GM12873 (cell line): ENCODE data around the gene TBC1D7.

Experiments used
- TF ChIP-seq, protein P1 (sequence below): IDR thresholded peaks from 2 replicates; pipeline ENCODE4 v1.5.1; 2012; ENCODE audit warnings: low read depth, mild to moderate bottlenecking, moderate library complexity, low read length, control low read depth; ENCODE audit not compliant: insufficient read depth; ENCODE audit errors: missing control alignments

Gene TBC1D7

DNA sequence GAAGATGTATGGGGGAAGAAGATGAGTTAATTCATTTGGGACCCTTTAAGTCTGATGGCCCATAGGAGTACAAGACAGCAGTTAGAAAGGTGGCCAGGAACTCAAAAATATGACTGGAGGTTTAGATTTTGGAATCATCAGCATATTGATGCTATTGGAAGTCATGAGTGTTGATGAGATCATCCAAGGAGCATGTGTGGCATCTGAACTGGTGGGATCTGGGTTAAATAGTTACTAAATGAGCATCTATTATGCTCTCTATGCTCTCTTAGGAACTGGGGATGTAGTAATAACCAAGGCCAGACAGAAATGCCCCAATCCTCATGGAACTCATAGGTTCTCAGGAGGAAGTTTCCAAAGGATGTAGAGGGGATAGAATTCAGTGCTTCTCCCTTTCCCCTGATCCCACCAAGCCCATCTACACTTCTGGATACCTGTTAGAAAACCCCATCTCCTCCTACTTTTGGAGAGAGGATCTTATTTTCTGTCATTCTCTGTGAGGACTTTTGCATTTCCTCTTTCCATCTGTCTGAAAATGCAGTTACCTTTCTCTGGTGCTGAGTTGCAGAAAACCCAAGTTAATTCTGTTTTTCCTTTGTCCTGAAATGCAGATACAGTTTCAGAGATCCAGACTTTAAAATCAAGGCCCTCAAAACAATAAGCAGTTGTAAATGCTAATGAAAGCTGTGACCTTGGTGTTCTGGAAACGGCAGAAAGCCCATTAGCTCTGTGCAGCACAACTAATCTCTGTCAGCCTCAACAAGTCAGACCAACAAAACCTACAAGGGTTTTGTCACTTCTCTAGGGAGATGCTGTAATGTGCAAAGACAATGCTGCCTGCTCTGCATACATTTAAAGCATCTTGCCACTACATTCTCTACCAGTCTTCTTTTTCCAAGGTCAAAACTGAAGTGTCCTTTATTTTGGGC is 65.8 kb downstream of the TBC1D7 start:
- TF ChIP-seq, protein P1, sequence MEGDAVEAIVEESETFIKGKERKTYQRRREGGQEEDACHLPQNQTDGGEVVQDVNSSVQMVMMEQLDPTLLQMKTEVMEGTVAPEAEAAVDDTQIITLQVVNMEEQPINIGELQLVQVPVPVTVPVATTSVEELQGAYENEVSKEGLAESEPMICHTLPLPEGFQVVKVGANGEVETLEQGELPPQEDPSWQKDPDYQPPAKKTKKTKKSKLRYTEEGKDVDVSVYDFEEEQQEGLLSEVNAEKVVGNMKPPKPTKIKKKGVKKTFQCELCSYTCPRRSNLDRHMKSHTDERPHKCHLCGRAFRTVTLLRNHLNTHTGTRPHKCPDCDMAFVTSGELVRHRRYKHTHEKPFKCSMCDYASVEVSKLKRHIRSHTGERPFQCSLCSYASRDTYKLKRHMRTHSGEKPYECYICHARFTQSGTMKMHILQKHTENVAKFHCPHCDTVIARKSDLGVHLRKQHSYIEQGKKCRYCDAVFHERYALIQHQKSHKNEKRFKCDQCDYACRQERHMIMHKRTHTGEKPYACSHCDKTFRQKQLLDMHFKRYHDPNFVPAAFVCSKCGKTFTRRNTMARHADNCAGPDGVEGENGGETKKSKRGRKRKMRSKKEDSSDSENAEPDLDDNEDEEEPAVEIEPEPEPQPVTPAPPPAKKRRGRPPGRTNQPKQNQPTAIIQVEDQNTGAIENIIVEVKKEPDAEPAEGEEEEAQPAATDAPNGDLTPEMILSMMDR: no peak

DNA sequence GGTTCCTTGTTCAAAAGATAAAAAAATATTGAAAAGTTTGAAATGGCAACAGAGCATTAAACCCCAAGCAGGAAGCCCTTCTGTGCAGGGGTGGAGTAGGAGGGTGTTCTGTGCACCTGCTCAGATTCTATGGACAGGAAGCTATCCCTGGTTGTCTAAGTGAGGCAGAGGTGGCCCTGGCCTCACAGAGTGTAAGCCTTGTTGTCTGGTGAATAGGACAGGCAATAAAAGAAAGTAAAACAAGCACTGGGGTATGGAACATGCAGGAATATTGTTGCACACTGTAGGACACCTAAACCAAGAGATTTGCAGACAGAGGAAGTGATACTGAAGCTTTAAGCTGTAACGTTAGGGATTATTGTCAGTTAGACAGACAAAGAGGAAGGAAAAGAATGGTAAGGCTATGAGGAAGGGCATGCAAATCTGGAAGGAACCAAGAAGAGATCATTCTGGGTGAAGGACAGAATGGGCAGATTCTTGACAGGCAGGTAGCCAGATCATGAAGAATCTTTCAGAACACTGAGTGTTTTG is 66.8 kb downstream of the TBC1D7 start:
- TF ChIP-seq, protein P1: no peak

DNA sequence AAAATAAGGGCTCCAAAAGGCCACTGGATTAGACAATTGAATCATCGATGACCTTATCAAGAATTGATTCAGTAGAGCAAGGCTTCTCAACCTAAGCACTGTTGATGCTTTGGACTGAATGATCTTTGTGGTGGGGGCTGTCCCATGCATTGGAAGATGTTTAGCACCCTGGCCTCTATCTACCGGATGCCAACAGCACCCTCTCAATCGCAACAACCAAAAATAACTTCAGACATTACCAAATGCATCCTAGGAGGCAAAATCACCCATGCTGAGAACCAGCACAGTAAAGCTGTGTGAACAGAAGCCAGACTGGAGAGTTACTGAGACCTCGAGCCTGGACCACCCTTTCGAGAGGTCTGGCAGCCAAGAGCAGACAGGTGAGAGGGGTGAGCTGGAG is 67.5 kb downstream of the TBC1D7 start:
- TF ChIP-seq, protein P1: no peak

GRCh38 chr6:13260101-13260598 is 68.2 kb downstream of the TBC1D7 start:
- TF ChIP-seq, protein P1: no peak

GRCh38 chr6:13259393-13259792 is 68.9 kb downstream of the TBC1D7 start:
- TF ChIP-seq, protein P1: no peak

DNA sequence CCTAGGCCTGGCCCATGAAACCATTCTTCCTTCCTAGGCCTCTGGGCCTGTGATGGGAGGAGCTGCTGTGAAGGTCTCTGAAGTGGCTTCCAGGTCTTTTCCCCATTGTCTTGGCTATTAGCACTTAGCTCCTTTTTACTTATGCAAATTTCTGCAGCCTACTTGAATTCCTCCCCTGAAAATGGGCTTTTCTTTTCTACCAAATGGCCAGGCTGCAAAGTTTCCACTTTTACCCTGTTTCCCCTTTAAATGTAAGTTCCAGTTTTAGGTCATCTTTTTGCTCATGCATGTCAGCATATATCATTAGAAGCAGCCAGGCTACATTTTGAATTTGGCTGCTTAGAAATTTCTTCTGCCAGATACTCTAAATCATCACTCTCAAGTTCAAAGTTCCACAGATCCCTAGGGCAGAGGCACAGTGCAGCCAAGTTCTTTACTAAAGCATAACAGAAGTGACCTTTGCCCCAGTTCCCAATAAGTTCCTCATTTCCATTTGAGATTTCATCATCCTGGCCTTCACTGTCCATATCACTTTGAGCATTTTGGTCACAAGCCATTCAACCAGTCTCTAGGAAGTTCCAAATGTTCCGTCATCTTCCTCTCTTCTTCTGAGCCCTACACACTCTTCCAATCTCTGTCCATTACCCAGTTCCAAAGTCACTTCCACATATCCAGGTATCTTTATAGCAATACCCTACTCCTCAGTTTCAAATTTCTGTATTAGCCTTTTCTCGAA is 71.9 kb downstream of the TBC1D7 start:
- TF ChIP-seq, protein P1: no peak
